Stimulated activated naive B cell treated with anti-CD40 and anti-IgM and Interleukin-4, amounts not matched to agents 10 μg/mL and 1 μg/mL and 100 μg/mL, for 72 hours (primary cell): ENCODE data around the gene NGB.
"Not testable (repeated sequence)": the region's sequence is repeated elsewhere in the genome, so short reads cannot be mapped to it uniquely, and the experiment has no call there.

ENCODE experiments used
- ATAC-seq, 2 donors: fragments of 150-1000 bp; cut with Tn5 transposase; replicated peaks; 2 replicates each; pipeline ENCODE4 v1.10.0; 2021; ENCODE audit warnings: moderate library complexity in 1 of 2
- DNase-seq: peaks from one replicate; pipeline ENCODE4 v3.0.0; 2021
- H3K27ac Mint-ChIP-seq: one replicate; pipeline ENCODE4 v1.8.0; 2022; ENCODE audit warnings: mild to moderate bottlenecking, mixed read lengths
- H3K27me3 Mint-ChIP-seq, 2 donors: one replicate each; pipeline ENCODE4 v1.8.0; 2022; ENCODE audit warnings: mixed read lengths in 2 of 2
- H3K36me3 Mint-ChIP-seq, 2 donors: one replicate each; pipeline ENCODE4 v1.8.0; 2022; ENCODE audit warnings: mixed read lengths in 2 of 2, mild to moderate bottlenecking in 1 of 2
- H3K4me1 Mint-ChIP-seq, 2 donors: one replicate each; pipeline ENCODE4 v1.8.0; 2022; ENCODE audit warnings: mixed read lengths in 2 of 2, mild to moderate bottlenecking in 1 of 2
- H3K4me3 Mint-ChIP-seq, 2 donors: one replicate each; pipeline ENCODE4 v1.8.0; 2022; ENCODE audit warnings: mild to moderate bottlenecking in 2 of 2, mixed read lengths in 2 of 2, moderate library complexity in 1 of 2
- H3K9me3 Mint-ChIP-seq, 2 donors: one replicate each; pipeline ENCODE4 v1.8.0; 2022; ENCODE audit warnings: mixed read lengths in 2 of 2, mild to moderate bottlenecking in 1 of 2

NGB gene

DNA sequence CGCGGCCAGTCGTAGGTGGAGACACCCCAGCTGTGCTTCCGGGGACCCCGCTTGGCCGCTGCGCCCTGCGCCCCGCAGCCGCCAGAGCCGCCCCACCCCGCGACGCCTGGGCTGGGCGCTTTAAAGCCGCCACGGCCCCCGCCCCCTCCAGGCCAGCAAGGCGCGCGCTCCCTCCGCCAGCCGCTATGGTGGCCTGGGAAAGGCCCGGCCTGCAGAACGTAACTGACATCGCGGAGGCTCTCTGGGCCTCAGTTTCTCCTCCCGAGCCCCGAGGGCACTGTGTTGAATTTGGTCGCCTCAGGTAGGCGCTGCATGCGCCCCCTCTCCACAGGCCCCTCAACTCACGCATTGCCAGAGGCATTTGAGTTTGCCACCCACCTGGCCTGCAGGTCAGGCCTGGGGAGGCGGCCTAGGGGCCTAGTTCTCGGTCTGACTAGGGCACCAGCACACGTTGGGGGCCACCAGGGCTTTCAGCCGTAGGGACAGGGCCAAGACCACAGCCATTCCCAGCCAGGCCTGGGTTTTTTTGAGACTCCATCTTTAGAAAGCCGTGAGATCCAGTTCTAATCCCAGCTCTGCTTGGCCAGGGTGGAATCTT lies at the start of gene NGB:
Gene NGB (minus strand): TSS at position 94 of the 598 bp plus-strand sequence. CDS start 269 bp downstream, outside the sequence.
- ATAC-seq (no peak), DNase-seq (no peak)
- Mint-ChIP-seq H3K4me1 (peaks cover 5 to 18% of the 10 kb centered on the region in 2 donors), H3K9me3 (peaks cover 2 to 6% of the 10 kb centered on the region in 2 donors), H3K27ac (no peak within 1 kb of the TSS), H3K36me3 (peaks cover 6 to 30% of the 10 kb centered on the region in 2 donors), H3K27me3 (peaks cover 42 to 54% of the 10 kb centered on the region in 2 donors), H3K4me3 (peak within 1 kb of the TSS in 1 of 2 donors; percentile 37)

DNA sequence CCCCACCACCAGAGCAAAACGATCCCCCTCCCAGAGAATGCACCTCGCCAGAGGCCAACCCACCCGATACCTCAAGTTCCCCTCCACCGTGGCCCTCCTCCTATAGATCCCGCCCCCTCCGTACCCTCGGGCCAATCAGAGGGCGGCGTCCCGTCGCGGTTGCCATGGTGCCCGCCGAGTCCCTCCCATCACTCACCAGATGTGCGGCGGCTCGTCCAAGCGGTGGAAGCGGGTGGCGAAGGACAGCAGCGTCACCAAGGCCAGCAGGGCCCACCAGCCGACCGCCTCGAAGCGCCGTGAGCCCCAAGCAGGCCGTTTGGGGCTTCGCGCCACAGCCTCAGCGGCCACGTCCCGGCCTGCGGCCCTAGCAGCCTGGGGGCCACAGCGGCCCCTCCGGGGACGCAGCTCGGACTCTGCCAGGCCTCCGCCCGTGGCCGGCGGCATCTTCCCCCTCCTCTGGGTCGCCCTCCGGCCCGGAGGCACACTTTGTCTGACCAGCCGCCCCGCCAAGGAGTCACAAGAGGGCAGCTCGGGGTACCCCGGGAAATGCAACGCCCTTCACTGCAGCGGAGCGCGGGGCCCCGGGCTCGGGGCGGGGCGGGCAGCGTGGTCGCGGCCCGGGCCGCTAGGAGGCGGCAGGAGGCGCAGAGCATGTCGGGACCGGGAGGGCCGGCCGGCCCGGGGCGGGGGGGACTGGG lies 49.4 kb upstream of the NGB start, which contains the start of gene POMT2:
Gene POMT2 (minus strand): TSS at position 646 of the 698 bp plus-strand sequence. CDS start 202 bp downstream, at position 444.
- peaks cover 0 to 7% of the 10 kb centered on the region in 2 donors for H3K36me3 Mint-ChIP-seq
- no peaks in the 10 kb centered on the region for H3K9me3 Mint-ChIP-seq
- H3K4me1 Mint-ChIP-seq, result peaks cover 17 to 31% of the 10 kb centered on the region in 2 donors
- peak; percentile 75 for ATAC-seq
- DNase-seq, result peak; percentile 92
- peak within 1 kb of the TSS; percentile 91 for H3K4me3 Mint-ChIP-seq
- H3K27me3 Mint-ChIP-seq, result no peaks in the 10 kb centered on the region
- H3K27ac Mint-ChIP-seq, result peak within 1 kb of the TSS; percentile 98

- no peak for DNase-seq
- no peaks in the 10 kb centered on the region for H3K9me3 Mint-ChIP-seq
- peaks cover 17 to 31% of the 10 kb centered on the region in 2 donors for H3K4me1 Mint-ChIP-seq
- H3K36me3 Mint-ChIP-seq, result peaks cover 0 to 7% of the 10 kb centered on the region in 2 donors
- no peak overlapping the region for H3K27ac Mint-ChIP-seq
- no peak overlapping the region for H3K4me3 Mint-ChIP-seq
- no peaks in the 10 kb centered on the region for H3K27me3 Mint-ChIP-seq
- no peak for ATAC-seq
Measured at GRCh38 chr14:77319422-77319821, 48.4 kb upstream of the NGB start.

GRCh38 chr14:77318756-77319155 lies 47.8 kb upstream of the NGB start:
- H3K9me3 Mint-ChIP-seq, H3K36me3 Mint-ChIP-seq, H3K27me3 Mint-ChIP-seq, DNase-seq, H3K4me3 Mint-ChIP-seq, H3K27ac Mint-ChIP-seq, ATAC-seq: not testable (repeated sequence)
- H3K4me1 Mint-ChIP-seq, result peaks cover 17 to 31% of the 10 kb centered on the region in 2 donors

DNA sequence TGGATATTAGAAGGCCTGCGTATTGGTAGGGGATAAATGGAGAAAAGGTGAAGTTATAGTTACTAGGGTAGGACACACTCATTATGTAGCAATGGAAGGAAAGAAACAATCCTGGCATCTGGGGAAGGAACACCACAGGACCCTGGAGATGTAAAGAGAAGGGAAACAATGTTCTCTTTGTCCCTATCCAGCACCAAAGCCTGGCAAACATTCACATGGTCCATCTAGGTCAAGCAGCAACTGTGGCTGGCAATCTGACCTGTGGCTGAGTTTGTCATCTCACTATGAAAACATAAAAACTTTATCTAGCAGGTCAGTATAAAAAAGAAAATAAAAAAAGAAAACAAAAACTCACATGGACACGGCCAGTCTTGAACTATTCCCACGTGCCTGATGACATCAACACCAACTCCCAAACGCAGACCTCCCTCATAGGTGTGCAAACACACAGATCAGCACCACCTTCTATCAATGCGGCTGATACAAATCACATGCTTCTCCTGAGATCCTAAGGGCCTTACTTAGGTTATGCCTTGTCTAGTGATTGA lies 47.1 kb upstream of the NGB start:
- Mint-ChIP-seq H3K27ac (no peak overlapping the region), H3K36me3 (no peaks in the 10 kb centered on the region), H3K4me1 (peaks cover 17 to 31% of the 10 kb centered on the region in 2 donors), H3K4me3 (no peak overlapping the region), H3K9me3 (no peaks in the 10 kb centered on the region), H3K27me3 (no peaks in the 10 kb centered on the region)
- no peak for DNase-seq
- no peak for ATAC-seq

DNA sequence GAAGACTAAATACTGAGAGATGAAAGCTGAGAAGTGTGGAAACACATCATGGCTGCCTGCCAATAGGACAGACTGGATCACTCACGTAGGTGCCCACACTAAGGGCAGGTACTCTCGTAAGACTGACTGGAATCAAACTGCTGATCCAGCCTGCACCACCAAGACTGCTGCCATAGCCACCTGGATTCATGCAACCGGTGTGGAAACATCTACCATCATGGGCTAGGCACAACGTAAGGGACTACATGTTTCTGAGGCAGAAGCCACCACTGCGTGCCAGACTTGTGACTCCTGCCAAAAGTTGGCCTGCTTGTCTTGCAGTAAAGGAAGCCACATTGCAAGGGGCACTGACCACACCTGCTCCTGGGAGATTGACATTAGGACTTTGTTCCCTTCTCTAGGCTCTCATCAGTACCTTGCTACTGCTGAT lies 45.9 kb upstream of the NGB start:
- Mint-ChIP-seq H3K27me3 (no peaks in the 10 kb centered on the region), H3K4me3 (no peak overlapping the region), H3K9me3 (no peaks in the 10 kb centered on the region), H3K27ac (no peak overlapping the region), H3K36me3 (no peaks in the 10 kb centered on the region), H3K4me1 (peaks cover 9 to 20% of the 10 kb centered on the region in 2 donors)
- DNase-seq (no peak), ATAC-seq (no peak)

DNA sequence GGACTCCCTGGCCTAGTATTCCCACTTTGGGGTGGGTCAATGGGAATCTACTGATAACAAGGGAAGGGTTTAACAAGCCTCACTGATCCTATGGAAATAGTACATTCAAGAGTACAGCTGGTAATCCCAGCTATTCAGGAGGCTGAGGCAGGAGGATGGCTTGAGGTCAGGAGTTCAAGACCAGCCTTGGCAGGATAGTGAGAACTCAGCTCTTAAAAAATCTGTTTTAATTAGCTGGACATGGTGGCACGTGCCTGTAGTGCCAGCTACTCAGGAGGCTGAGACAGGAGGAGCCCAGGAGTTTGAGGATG lies 45.1 kb upstream of the NGB start:
- Mint-ChIP-seq H3K27me3 (no peaks in the 10 kb centered on the region), H3K4me3 (no peak overlapping the region), H3K36me3 (peaks cover 5 to 7% of the 10 kb centered on the region in 2 donors), H3K27ac (no peak overlapping the region), H3K4me1 (peaks cover 7 to 15% of the 10 kb centered on the region in 2 donors), H3K9me3 (no peaks in the 10 kb centered on the region)
- ATAC-seq (no peak), DNase-seq (no peak)

DNA sequence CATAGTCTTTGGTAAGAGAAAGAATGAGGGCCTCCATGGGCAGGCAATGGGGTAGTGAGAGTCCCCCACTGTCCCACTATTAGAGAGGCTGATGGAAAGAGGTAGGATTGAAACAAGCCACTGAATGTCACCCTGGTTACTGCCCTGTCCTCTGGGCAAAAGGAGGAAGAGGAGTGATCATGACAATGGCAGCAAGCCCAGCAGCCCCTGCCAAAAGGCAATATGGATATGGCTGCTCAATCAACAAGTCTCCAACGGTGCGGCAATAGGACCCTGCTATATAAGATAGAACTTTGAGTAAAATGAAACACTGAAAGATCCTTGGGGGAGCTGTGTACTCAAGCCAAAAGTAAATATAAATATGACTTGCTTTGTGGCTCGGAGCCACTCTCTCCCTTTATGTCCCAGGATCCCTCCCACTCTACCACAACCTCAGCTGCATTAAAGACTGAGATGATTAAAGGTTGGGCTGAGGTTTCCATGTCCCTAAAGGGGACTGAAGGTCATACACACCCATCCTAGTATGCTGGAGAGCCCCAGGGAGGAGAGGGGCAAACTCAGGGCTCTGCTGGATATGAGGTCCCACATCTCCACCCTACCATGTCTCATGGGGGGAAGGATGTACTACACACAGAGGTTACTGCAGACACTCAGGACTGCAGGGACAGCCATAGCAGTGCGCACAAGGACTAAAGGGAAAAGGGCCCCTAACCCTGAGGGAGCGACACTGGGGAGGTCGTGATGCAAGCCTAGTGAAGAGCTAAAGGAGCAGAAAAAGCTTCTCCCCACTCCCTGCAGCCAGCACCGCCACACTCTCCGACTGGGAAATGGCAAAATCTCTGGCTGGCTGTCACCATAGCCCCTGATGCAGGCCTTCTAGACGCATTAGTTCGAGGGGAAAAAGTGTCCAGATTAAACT lies 43.8 kb upstream of the NGB start:
- Mint-ChIP-seq H3K27me3 (no peaks in the 10 kb centered on the region), H3K27ac (no peak overlapping the region), H3K4me1 (peaks cover 3 to 9% of the 10 kb centered on the region in 2 donors), H3K4me3 (no peak overlapping the region), H3K9me3 (no peaks in the 10 kb centered on the region), H3K36me3 (peaks cover 9 to 14% of the 10 kb centered on the region in 2 donors)
- ATAC-seq (no peak), DNase-seq (no peak)

- no peak for ATAC-seq
- H3K27me3 Mint-ChIP-seq, result no peaks in the 10 kb centered on the region
- H3K36me3 Mint-ChIP-seq, result peaks cover 9 to 14% of the 10 kb centered on the region in 2 donors
Measured at GRCh38 chr14:77314043-77314442, 43.0 kb upstream of the NGB start.

GRCh38 chr14:77313371-77313770 lies 42.4 kb upstream of the NGB start:
- no peak overlapping the region for H3K4me3 Mint-ChIP-seq
- no peak for DNase-seq
- peaks cover 9 to 17% of the 10 kb centered on the region in 2 donors for H3K36me3 Mint-ChIP-seq
- peaks cover 6 to 16% of the 10 kb centered on the region in 2 donors for H3K4me1 Mint-ChIP-seq
- no peak for ATAC-seq
- H3K27ac Mint-ChIP-seq, result no peak overlapping the region
- no peaks in the 10 kb centered on the region for H3K9me3 Mint-ChIP-seq
- no peaks in the 10 kb centered on the region for H3K27me3 Mint-ChIP-seq

More at GRCh38 chr14:77314043-77314442, 43.0 kb upstream of the NGB start:
- DNase-seq, result no peak
- H3K27ac Mint-ChIP-seq, result no peak overlapping the region
- no peaks in the 10 kb centered on the region for H3K9me3 Mint-ChIP-seq
- no peak overlapping the region for H3K4me3 Mint-ChIP-seq
- peaks cover 5 to 10% of the 10 kb centered on the region in 2 donors for H3K4me1 Mint-ChIP-seq

- Mint-ChIP-seq H3K4me1 (peaks cover 8 to 28% of the 10 kb centered on the region in 2 donors), H3K27ac (no peak overlapping the region), H3K36me3 (peaks cover 9 to 23% of the 10 kb centered on the region in 2 donors), H3K27me3 (no peaks in the 10 kb centered on the region), H3K4me3 (no peak overlapping the region), H3K9me3 (no peaks in the 10 kb centered on the region)
- no peak for DNase-seq
- ATAC-seq, result no peak
Measured at GRCh38 chr14:77311217-77311616, 40.2 kb upstream of the NGB start.

DNA sequence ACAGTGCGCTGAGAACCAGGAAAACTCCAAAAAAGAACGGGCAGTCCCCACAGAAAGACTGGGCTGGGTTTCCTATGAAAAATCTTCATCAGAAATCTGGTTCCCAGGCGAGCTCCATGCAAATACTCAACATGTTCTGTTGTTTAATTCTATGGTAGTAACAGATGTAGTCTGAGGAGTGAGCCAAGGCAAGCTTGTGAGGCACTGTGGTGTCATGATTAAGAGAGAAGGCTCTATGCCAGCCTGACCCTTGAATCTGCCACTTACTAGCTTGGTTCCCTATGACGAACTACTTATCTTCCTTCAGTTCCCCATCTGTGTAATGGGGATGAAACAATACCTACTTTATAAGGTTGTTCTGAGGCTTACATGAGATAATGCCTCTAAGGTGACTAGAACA lies 39.0 kb upstream of the NGB start:
- Mint-ChIP-seq H3K27me3 (no peaks in the 10 kb centered on the region), H3K4me3 (no peak overlapping the region), H3K4me1 (peaks cover 8 to 23% of the 10 kb centered on the region in 2 donors), H3K9me3 (no peaks in the 10 kb centered on the region), H3K27ac (no peak overlapping the region), H3K36me3 (peaks cover 11 to 27% of the 10 kb centered on the region in 2 donors)
- DNase-seq (no peak), ATAC-seq (no peak)

DNA sequence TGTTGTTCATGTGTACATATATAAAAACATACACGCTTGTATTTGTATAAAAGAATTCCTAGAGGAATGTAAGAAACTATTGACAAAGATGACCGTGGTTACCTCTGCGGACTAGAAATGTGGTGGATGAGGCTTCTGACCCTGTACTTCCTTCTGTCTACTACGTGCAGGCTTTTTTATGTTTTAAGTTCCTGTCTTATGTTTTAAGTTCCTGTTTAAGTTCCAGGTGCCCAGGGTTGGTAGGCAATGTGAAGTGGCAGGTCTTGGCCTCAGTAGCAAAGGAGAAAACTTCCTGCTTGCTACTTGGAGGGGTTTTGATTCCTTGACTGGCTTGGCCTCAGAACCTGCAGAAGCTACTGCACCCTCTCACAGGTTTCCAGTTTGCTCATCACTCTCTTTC lies 38.1 kb upstream of the NGB start:
- no peak overlapping the region for H3K27ac Mint-ChIP-seq
- ATAC-seq, result peak in 1 of 2 donors; percentile 48
- peaks cover 13 to 36% of the 10 kb centered on the region in 2 donors for H3K36me3 Mint-ChIP-seq

More for the DNA sequence above, 38.1 kb upstream of the NGB start:
- Mint-ChIP-seq H3K27me3 (no peaks in the 10 kb centered on the region), H3K4me3 (no peak overlapping the region), H3K9me3 (no peaks in the 10 kb centered on the region), H3K4me1 (peaks cover 8 to 23% of the 10 kb centered on the region in 2 donors)
- no peak for DNase-seq
